HG03378 (cell line): ENCODE measurements around the gene FAM161A.
A peak's percentile ranks its signal among the peaks of the same experiment; 100 is the strongest.
"Not testable (repeated sequence)": the region's sequence is repeated elsewhere in the genome, so short reads cannot be mapped to it uniquely, and the experiment has no call there.

Source experiments
- ATAC-seq: cut with Tn5 transposase; IDR thresholded peaks from one replicate; pipeline ENCODE4 v1.9.1; 2021; ENCODE audit warnings: mild to moderate bottlenecking, moderate library complexity; ENCODE audit not compliant: unreplicated experiment

The FAM161A gene, protein sequence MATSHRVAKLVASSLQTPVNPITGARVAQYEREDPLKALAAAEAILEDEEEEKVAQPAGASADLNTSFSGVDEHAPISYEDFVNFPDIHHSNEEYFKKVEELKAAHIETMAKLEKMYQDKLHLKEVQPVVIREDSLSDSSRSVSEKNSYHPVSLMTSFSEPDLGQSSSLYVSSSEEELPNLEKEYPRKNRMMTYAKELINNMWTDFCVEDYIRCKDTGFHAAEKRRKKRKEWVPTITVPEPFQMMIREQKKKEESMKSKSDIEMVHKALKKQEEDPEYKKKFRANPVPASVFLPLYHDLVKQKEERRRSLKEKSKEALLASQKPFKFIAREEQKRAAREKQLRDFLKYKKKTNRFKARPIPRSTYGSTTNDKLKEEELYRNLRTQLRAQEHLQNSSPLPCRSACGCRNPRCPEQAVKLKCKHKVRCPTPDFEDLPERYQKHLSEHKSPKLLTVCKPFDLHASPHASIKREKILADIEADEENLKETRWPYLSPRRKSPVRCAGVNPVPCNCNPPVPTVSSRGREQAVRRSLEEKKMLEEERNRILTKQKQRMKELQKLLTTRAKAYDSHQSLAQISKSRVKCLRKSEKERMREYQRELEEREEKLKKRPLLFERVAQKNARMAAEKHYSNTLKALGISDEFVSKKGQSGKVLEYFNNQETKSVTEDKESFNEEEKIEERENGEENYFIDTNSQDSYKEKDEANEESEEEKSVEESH

DNA sequence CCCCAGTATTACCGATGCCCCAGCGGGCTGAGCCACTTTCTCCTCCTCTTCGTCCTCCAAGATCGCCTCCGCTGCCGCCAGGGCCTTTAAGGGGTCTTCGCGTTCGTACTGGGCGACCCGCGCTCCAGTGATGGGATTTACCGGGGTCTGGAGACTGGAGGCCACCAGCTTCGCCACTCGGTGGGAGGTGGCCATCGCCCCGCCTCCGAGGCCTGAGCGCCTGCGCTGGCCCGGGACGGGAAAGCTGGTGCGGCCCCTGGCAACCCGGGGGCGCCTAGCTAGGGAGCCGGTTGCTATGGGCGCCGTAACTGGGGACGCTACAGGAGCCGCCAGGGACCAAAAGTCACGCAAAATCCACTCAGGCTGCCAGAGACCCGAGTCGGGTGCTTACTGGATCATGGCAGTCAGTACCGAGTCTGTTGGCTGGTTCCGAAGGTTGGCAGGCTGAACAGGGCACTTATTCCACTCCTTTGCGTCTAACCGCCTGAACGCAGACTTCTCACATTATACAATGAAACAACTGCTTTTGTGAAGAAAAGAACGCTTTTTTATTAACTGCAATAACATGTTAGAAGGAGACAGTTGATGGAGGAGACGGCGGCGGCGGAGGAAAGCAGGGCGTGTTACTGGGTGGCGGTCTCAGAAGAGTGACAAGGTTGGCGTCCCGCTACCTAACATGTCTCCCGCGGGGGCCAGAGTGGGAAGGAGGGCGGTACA, at the start of gene FAM161A:
TSS of gene FAM161A (minus strand) at position 214 of the 717 bp plus-strand sequence. CDS start at position 195, 19 bp downstream.
- ATAC-seq, result peak; percentile 60

DNA sequence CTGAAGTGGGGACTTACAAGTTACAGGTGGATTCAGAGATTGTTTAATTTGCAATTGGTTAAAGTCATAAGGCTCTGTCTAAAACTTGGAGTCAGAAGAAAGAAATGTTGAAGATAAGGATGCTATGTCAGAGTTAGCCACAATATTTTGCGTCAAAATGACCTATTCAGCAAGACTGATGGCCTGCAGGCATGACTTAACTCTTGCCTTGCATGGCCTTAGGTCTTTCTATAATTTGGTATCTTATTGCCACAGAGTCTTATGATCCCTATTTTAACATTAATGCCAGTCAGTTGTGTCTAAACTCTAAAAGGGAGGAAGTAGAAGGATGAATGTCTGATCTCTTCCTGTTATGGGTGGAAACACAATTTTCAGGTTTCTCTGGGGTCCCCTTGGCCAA, 46.4 kb upstream of the FAM161A start:
- no peak for ATAC-seq

DNA sequence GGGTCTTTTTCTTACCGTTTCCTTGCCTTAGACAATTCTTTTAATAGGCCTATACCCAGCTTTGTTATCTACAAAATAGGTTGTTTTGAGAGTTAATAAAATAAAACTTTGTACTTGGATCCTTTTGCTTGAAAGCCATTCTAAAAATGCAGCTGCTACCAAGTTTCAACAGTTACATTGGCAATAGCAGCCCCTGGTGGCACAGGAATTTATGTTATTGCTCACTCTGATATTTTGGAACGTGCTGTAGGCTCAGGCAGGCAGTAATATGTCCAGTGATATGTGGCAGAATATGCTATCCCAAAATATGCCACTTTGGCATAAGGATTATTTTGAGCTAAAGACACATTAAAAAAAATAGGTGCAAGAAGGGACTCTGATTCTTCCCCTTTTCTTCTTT, 45.0 kb upstream of the FAM161A start:
- ATAC-seq, result no peak

DNA sequence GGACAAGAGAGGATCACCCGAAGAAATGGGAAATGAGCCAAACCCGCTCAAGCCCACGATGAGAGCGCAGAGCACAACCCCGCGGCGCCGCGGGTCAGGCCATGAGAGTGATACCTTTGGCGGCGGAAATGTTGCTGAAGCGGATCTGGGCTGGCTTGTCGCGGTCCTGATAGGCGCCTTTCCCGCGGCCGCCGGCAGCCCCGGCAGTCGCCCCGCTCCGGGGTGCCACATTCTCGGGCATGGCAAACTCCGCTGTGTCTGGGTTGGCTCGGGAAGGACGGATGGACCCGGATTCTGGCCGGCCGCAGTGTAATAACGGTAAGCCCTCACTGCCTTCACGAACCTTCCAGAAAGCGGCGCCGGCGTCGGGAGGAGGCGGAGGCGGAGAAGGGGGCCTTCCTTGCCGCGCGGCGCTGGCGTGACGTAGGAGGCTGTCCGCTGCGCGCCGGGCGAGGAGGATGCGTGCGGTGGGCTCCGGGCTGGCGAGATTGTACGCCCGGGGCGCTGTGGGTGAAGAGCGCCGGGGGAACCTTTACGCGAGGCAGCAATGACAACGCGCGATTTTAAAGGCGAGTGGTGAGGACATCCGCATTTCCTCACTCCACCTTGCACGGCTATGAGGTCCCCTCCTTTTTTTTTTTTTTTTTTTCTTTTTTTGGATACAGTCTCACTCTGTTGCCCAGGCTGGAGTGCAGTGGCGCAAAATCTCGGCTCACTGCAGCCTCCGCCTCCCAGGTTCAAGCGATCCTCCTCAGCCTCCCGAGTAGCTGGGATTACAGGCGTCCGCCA, 34.6 kb upstream of the FAM161A start, which contains the start of gene CCT4:
TSS of gene CCT4 (minus strand) at position 390 of the 789 bp plus-strand sequence. CDS start at position 241, 149 bp downstream.
- peak; percentile 66 for ATAC-seq

DNA sequence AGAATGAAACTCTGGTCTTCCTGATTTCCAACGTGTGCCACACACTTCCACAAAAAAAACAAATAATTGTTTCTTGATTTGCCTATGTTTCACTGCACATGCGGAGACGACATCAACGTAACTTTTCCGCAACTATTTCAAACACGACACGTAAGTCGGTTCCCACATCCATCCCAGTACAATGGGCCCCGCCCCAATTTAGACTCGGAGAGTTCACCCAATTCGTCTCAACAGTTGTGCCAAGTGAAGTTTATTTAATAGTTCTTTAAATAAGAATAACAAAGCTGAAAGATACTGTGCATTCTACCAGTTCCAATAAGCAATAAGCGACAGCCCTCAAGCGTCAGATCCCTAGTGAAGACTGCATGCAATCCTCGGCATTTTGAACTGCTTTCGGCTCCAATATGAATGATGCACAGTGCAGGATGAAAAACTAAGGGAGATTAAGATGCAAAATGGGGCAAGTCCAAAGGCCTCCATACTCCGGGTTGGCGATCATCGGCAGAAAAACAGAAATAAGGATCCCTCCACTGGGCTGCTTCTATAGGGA, 33.9 kb upstream of the FAM161A start:
- no peak for ATAC-seq

DNA sequence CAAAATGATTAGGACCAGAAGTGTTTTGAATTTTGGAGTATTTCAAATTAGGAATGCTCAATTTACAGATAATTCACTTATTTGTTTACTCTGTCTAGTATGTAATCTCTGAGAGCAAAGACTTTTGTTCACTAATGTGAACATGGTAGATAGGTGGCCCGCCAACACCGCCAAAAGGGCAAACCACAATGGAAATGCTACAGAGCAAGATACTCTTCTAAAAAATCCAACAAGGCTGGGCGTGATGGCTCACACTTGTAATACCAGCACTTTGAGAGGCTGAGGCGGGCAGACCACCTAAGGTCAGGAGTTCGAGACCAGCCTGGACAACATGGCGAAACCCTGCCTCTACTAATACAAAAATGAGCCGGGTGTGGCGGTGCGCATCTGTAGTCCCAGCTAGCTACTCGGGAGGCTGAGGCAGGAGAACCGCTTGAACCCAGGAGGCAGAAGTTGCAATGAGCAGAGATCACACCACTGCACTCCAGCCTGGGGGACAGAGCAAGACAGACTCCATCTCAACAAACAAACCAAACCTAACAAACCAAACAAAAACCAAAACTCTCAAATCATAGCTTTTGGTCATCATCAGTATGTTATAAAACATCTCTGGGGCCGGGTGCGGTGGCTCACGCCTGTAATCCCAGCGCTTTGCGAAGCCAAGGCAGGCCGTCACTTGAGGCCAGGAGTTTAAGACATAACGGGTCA, 32.2 kb upstream of the FAM161A start:
- no peak for ATAC-seq

DNA sequence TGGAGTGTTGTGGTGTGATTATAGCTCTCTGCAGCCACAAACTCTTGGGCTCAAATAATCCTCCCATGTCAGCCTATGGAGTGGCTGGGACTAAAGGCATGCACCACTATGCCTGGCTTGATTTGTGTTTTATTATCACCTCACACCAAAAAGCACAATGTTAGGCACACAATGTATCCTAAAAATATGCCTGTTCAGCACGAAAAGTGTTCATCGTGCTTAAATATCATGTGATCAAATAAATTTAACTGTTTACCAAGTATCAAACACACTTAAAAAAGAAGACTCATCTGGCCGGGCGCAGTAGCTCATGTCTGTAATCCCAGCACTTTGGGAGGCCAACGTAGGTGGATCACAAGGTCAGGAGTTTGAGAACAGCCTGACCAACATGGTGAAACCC, 29.0 kb upstream of the FAM161A start:
- no peak for ATAC-seq

DNA sequence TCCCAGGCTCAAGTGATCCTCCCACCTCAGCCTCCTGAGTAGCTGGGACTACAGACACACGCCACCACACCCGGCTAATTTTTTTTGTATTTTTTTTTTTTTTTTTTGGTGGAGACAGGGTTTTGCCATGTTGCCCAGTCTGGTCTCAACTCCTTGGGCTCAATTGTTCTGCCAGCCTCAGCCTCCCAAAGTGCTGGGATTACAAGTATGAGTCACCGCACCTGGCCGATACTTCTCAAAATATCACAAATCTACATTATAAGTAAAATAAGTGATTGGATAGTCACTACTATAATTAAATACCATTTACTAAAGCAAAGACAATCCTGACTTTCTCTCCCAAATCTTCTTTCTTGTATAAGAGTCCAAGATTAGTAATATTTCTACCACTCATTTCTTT, 25.5 kb upstream of the FAM161A start:
- not testable (repeated sequence) for ATAC-seq

DNA sequence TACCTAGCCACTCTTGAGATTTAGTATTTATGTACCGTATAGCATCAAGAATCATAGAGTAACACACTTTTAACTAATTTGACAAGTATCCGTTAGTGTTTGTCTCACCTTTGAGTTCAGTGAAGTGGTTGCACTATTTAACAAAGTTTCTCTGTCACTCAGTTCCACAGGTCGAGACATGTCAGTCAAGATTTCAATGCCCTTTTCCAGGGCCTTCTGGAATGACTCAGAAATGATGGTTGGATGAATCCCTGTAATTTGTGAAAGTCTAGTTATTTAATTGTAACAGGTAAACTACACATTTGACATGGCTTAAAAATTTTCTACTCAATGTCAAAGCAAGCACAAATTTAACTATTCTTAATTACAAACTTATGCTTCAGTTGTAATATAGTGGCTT, 24.9 kb upstream of the FAM161A start:
- ATAC-seq, result no peak

DNA sequence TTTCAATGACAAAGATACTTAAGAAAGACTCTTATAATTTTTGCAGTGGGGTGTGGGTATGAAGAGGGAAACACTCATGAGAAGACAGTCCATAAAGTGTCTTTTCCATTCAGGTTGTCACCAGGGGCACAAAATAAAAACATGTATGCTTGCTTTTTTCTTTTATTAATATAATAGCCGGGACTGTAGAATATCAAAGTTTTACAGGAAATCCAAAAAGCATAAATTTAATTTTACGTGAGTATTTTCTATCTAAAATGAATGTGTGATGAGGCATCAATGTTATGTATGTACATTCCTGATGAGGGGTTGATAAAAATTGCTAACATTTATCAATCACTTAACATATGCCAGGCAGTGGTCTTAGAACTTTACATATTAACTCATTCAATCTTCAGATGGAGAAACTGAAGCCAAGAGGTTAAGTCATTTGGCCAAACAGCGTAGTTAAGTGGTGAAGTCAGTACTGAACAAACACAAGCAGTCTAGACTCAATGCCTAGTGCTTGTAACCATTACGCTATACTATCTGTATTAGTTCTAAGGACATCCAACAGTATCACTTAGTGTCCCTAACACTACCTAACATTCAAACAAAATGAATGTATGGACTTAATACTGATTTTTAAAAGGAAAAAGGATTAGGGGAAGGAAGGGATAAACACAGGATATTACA, 23.8 kb upstream of the FAM161A start:
- ATAC-seq, result no peak

DNA sequence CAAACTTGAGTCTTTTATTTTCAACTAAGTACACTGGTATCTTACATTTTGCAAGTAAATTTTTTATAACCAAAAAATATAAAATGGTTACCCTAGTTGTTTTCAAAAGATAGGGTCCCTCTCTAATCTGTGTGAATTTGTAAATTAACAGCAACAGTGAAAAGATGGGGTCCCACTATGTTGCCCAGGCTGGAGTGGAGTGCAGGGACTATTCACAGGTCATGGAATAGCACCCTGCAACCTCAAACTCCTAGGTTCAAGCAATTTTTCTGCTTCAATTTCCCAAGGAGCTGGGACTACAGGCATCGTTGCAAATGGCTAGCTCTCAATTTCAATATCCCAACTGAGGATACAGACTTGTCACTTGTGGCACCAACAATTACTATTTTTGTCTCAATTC, 22.5 kb upstream of the FAM161A start:
- ATAC-seq, result no peak

DNA sequence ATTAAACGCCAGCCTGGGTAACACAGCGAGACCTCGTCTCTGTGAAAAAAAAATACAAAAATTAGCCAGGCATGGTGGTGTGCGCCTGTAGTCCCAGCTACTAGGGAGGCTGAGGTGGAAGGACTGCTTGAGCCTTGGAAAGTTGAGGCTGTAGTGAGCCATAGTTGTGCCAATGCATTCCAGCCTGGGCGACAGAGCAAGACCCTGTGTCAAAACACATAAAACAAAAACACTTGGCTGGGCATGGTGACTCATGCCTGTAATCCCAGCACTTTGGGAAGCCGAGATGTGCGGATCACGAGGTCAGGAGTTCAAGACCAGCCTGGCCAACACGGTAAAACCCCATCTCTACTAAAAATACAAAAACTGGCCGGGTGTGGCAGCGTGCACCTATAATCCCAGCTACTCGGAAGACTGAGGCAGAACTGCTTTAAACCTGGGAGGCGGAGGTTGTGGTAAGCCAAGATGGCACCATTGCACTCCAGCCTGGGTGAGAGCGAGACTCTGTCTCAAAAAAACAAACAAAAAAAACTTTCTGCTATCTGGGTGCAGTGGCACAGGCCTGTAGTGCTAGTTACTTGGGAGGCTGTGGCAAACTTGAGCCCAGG, 12.7 kb upstream of the FAM161A start:
- ATAC-seq, result not testable (repeated sequence)

DNA sequence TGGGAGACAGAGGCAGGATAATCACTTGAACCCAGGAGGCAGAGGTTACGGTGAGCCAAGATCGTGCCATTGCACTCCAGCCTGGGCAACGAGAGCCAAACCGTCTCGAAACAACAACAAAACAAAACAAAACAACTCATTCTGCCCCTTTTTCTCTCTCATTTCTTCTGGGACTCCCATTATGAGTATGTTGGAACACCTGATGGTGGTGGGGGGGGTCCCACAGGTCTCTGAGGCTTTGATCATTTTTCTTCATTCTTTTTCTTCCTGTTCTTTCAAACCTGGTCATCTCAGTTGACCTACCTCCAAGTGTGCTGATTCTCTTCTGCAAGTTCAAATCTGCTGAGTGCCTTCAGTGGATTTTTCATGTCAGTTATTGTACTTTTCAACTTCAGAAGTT, 8.2 kb upstream of the FAM161A start:
- no peak for ATAC-seq

DNA sequence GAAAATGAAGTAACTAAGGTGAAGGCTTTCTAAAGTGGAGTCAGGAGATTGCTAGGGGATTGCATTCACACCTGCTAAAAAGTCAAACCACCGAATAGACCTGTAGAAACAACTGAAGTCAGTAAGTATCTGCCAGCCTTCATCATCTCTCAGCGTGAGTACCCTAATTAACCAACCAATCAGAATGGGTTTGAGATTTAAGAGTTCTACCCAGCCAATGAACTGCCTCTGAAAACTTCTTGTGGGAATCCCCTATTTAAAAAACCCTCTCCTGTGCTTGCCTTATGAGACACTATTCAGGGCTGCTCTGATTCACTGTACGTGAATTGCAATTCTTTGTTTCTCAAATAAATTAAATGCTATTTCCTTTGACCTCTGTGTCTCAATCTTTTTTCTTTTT, 3.4 kb upstream of the FAM161A start:
- ATAC-seq, result no peak

DNA sequence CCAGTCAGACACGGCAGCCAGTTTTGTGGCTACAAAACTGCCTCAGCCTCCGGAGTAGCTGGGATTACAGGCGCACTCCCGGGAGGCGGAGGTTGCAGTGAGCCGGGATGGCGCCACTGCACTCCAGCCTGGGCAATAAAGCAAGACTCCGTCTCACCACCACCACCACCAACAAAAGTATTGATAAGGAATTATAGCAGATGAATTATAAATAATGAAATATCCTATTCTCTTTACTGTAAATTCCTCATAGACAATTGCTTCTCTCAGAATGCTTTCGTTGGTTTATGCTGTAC, 1.4 kb upstream of the FAM161A start:
- no peak for ATAC-seq

DNA sequence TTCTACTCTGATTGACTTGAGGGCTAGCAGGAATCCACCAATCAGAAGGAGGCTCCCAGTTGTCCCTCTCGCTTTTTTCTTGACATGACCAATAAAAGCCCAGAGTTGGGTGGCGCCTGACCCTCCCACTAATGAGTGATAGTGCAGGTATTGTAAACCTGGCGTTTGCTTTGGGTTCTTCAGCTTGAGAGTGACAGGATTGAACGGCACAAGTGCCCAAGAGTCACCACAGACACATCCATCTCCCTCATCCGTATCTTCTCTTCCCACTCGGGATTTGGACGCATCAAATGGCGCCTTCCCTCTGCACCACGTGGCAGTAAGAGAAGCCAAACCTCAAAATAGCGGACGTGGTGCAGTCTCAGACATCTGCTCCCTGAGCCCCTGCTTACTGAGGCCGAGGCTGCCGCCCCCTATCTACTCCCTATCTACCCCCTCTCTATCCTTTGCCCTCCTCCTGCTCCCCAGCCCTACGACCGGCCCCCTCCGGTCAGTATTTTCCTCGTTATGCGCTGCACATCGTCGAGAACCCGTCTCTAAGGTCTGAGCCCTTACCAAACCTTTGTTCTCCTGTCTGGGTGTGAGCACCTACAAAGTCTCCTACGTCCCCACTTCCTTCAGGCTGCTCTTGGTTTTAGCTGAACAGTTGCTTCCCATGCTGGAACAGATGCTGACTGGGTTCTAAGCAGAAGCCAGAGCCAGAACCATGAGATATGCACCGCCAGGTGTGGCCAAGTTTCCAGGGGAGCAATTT, 881 bp upstream of the FAM161A start:
- peak; percentile 92 for ATAC-seq

DNA sequence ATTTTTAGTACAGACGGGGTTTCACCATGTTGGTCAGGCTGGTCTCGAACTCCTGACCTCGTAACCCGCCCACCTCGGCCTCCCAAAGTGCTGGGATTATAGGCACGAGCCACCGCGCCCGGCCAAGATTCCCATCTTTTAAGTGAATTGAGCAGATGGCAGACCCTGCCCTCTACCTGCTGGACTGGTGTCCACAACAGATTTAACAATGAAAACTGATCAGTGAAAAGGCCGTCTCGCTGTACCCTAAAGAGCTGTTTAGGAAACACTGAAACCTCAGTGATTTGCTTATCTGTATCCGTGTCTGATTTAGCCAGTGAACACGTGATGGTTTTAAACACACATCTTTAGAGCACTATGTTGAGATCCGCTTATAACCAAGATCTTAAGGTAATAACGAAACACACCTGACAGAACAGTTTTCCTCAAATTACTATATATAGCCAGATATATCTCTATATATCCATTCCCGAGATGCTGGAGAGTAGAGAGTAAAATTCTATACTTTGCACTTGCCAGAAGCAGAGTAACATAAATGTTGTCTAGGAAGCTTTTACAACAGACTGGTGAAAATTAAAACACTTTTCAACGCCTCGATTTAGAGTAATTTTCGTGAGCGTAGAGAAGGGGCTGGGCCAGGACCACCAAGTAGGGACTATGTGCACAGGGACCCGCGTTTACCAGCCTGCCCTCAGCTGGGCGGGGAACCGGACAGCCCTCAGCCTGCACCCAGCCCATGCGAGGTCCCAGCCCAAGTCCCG, 594 bp downstream of the FAM161A start:
- peak; percentile 48 for ATAC-seq

DNA sequence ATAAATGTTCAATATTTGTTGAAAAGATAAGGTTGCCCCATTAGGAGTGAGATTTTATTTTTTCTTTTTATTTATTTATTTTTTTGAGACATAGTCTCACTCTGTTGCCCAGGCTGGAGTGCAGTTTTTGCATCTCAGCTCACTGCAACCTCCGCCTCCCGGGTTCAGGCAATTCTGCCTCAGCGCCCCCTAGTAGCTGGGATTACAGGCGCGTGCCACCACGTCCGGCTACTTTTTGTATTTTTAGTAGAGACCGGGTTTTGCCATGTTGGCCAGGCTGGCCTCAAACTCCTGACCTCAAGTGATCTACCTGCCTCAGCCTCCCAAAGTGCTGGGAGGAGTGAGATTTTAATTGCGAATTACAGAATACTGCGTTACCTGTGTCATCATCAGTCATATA, 2.6 kb downstream of the FAM161A start:
- not testable (repeated sequence) for ATAC-seq
